Hepatocyte (in vitro differentiated cells): Measurements from ENCODE around the gene EBI3.

Experiments
- CTCF ChIP-seq: fragments of 200-600 bp; sonication (generic); IDR thresholded peaks from 2 replicates; pipeline ENCODE4 v1.5.1; 2016; ENCODE audit warnings: antibody characterized with exemption, mild to moderate bottlenecking; ENCODE audit not compliant: poor library complexity
- EZH2 ChIP-seq: fragments of 200-600 bp; sonication (generic); IDR thresholded peaks from 2 replicates; pipeline ENCODE4 v1.6.1; 2016; ENCODE audit warnings: antibody characterized with exemption, mild to moderate bottlenecking, borderline replicate concordance
- EZH2phosphoT487 ChIP-seq: fragments of 200-600 bp; sonication (generic); IDR thresholded peaks from one replicate; pipeline ENCODE4 v1.6.1; 2018; ENCODE audit warnings: antibody characterized with exemption, mild to moderate bottlenecking, low read depth, moderate library complexity; ENCODE audit not compliant: unreplicated experiment, severe bottlenecking

- TF ChIP-seq CTCF = no peak
- no peak for TF ChIP-seq EZH2phosphoT487
- no peak for TF ChIP-seq EZH2
Measured at GRCh38 chr19:4257025-4257424, 27.7 kb downstream of the EBI3 start.
